Endothelial cell of umbilical vein (primary cell): Measurements from ENCODE around the gene KRTAP9-9. TPM values are rescaled to one million over a fixed set of nuclear protein-coding genes. Genes with fewer than 3 reads are reported as not detected.
"Not testable (repeated sequence)": the region's sequence is repeated elsewhere in the genome, so short reads cannot be mapped to it uniquely, and the experiment has no call there.

Experiments
- Bru-seq: library from RNA; stranded (reverse); fragments of 400-500 nt; gene quantifications from one replicate; lab custom pipeline; 2021; lab: Mats Ljungman, UMichigan
- BruChase-seq, 2 experiments: library from RNA; stranded (reverse); fragments of 400-500 nt; gene quantifications; one replicate each; lab custom pipeline; 2021; lab: Mats Ljungman, UMichigan
- BruUV-seq: library from RNA; stranded (reverse); fragments of 400-500 nt; replicated peaks from 2 replicates; lab custom pipeline; 2021; lab: Mats Ljungman, UMichigan
- CTCF ChIA-PET: fragments of 300-600, 350-600 bp; sonication (Branson Sonifier 250); formaldehyde crosslinking; loops from one replicate; lab custom pipeline; 2021; ENCODE audit warnings: antibody characterized with exemption, inconsistent platforms; lab: Charles Lee
- POLR2A ChIA-PET: fragments of 300-600, 350-600 bp; sonication (Branson Sonifier 250); formaldehyde crosslinking; loops from one replicate; lab custom pipeline; 2021; ENCODE audit warnings: antibody characterized with exemption, inconsistent platforms; lab: Charles Lee
- DNase-seq: peaks from one replicate; pipeline ENCODE4 v3.0.0-alpha.2; 2011; ENCODE audit warnings: low read depth, low spot score
- FAIRE-seq: peaks from 2 replicates; lab custom pipeline; 2011; peaks lifted over from hg19 to GRCh38; lab: Jason Lieb, UNC
- H2AFZ ChIP-seq: 2 replicates; pipeline ENCODE4 v1.6.0; 2012; ENCODE audit warnings: low read depth, low read length, control low read depth, inconsistent platforms
- H3K27ac ChIP-seq: 2 replicates; pipeline ENCODE4 v1.5.1; 2011; ENCODE audit warnings: low read depth, mild to moderate bottlenecking, control low read depth, low read length, moderate library complexity; ENCODE audit not compliant: insufficient read depth
- H3K27me3 ChIP-seq, 2 experiments: 2 replicates each; pipeline versions ENCODE4 v1.6.0 to v1.6.1; 2011; ENCODE audit warnings: low read length in 2 of 2, mixed read lengths in 1 of 2; ENCODE audit not compliant: control insufficient read depth in 2 of 2, insufficient read depth in 2 of 2
- H3K36me3 ChIP-seq, 2 experiments: 2 replicates in 1 of 2; 3 replicates in 1 of 2; pipeline ENCODE4 v1.5.1; 2011; ENCODE audit warnings: low read length in 2 of 2, mild to moderate bottlenecking in 1 of 2, moderate library complexity in 1 of 2; ENCODE audit not compliant: control insufficient read depth in 2 of 2, insufficient read depth in 2 of 2; ENCODE audit errors: extremely low read depth in 1 of 2
- H3K4me1 ChIP-seq: 3 replicates; pipeline ENCODE4 v1.5.1; 2011; ENCODE audit warnings: mild to moderate bottlenecking, low read length; ENCODE audit not compliant: control insufficient read depth, insufficient read depth; ENCODE audit errors: extremely low read depth
- H3K4me2 ChIP-seq: 2 replicates; pipeline ENCODE4 v1.6.1; 2011; ENCODE audit warnings: low read length, control low read depth, mixed read lengths; ENCODE audit not compliant: insufficient read depth
- H3K4me3 ChIP-seq, 3 experiments: fragments of 200-600 bp in 1 of 3; sonication (generic), shearing (Covaris generic) in 1 of 3; replicated peaks in 1 of 3; 2 replicates each; pipeline ENCODE4 v1.5.1; 2011 to 2016; ENCODE audit warnings: control low read depth in 3 of 3, low read length in 3 of 3, mild to moderate bottlenecking in 2 of 3, inconsistent platforms in 1 of 3, low read depth in 1 of 3, moderate library complexity in 1 of 3; ENCODE audit not compliant: insufficient read depth in 1 of 3
- H3K79me2 ChIP-seq: 2 replicates; pipeline ENCODE4 v1.6.0; 2012; ENCODE audit warnings: low read length, inconsistent platforms; ENCODE audit not compliant: control insufficient read depth, insufficient read depth
- H3K9ac ChIP-seq: replicated peaks from 2 replicates; pipeline ENCODE3; 2011; ENCODE audit warnings: low read length, control low read depth; ENCODE audit not compliant: insufficient read depth; ENCODE audit errors: extremely low read depth
- H3K9me1 ChIP-seq: replicated peaks from 3 replicates; pipeline ENCODE4 v1.6.0; 2011; ENCODE audit warnings: mild to moderate bottlenecking, low read length; ENCODE audit not compliant: control insufficient read depth, insufficient read depth; ENCODE audit errors: extremely low read depth
- H3K9me3 ChIP-seq: replicated peaks from 2 replicates; pipeline ENCODE4 v1.5.1; 2012; ENCODE audit warnings: low read length, inconsistent platforms; ENCODE audit not compliant: control insufficient read depth, insufficient read depth
- H4K20me1 ChIP-seq: replicated peaks from 2 replicates; pipeline ENCODE3; 2011; ENCODE audit warnings: mild to moderate bottlenecking, low read length; ENCODE audit not compliant: control insufficient read depth, insufficient read depth; ENCODE audit errors: extremely low read depth
- CTCF ChIP-seq, 2 donors: IDR thresholded peaks; 1 replicate in 1 of 2; 2 replicates in 1 of 2; pipeline ENCODE4 v1.5.1; 2011; ENCODE audit warnings: low read length in 2 of 2, mild to moderate bottlenecking in 2 of 2, moderate library complexity in 2 of 2, control low read depth in 1 of 2, inconsistent platforms in 1 of 2, low read depth in 1 of 2; ENCODE audit not compliant: insufficient read depth in 1 of 2; ENCODE audit errors: extremely low read depth in 1 of 2
- EZH2 ChIP-seq: IDR thresholded peaks from 2 replicates; pipeline ENCODE4 v1.6.1; 2012; ENCODE audit warnings: borderline replicate concordance, low read depth, mild to moderate bottlenecking, moderate library complexity, low read length, inconsistent platforms; ENCODE audit not compliant: severe bottlenecking
- FOS ChIP-seq: IDR thresholded peaks from 2 replicates; pipeline ENCODE4 v1.6.1; 2011; ENCODE audit warnings: mild to moderate bottlenecking, low read length, moderate library complexity, borderline replicate concordance; ENCODE audit not compliant: insufficient read depth
- GATA2 ChIP-seq: IDR thresholded peaks from 2 replicates; pipeline ENCODE4 v1.7.0; 2011; ENCODE audit warnings: low read depth, mild to moderate bottlenecking, moderate library complexity, mixed read lengths, low read length; ENCODE audit not compliant: insufficient read length, insufficient read depth
- JUN ChIP-seq: IDR thresholded peaks from 2 replicates; pipeline ENCODE4 v1.6.1; 2011; ENCODE audit warnings: borderline replicate concordance, low read depth; ENCODE audit not compliant: insufficient read length, insufficient read depth
- MAX ChIP-seq: IDR thresholded peaks from 2 replicates; pipeline ENCODE4 v1.6.1; 2011; ENCODE audit not compliant: insufficient read depth, insufficient read length
- MYC ChIP-seq: IDR thresholded peaks from one replicate; pipeline ENCODE4 v1.6.1; 2011; ENCODE audit warnings: mild to moderate bottlenecking, low read depth, low read length
- POLR2A ChIP-seq: IDR thresholded peaks from 2 replicates; pipeline ENCODE4 v1.6.1; 2012; ENCODE audit warnings: low read depth, mild to moderate bottlenecking, control low read depth, low read length
- POLR2AphosphoS5 ChIP-seq: IDR thresholded peaks from 2 replicates; pipeline ENCODE4 v1.6.1; 2012; ENCODE audit warnings: low read depth, mild to moderate bottlenecking, control low read depth, low read length, moderate library complexity; ENCODE audit not compliant: insufficient read depth
- dilution Hi-C: fragments of 300-500 bp; cut with MboI; formaldehyde crosslinking; loops from one replicate; pipeline ENCODE4 v1.15.0; 2019; ENCODE audit warnings: low sequenced_read_pairs; ENCODE audit not compliant: extremely low pct_ligation_motif_present
- intact Hi-C: fragments of 100-400 bp; cut with micrococcal nuclease; formaldehyde crosslinking; loops from one replicate; pipeline ENCODE4 v1.10.0; 2022
- long read RNA-seq: library from polyadenylated mRNA; stranded (forward); transcript quantifications from one replicate; pipeline ENCODE4 v2.0.0, GENCODE V29; 2021
- polyA minus RNA-seq, 3 experiments: library from RNA; depleted of rRNA, polyadenylated mRNA; stranded (reverse); fragments of >200 nt; gene quantifications; 1 replicate in 1 of 3; 2 replicates in 2 of 3; pipeline ENCODE4 v1.2.3, GENCODE V29; 2011
- polyA plus RNA-seq, 4 experiments: library from polyadenylated mRNA; depleted of rRNA in 3 of 4; stranded (reverse) in 3 of 4; unstranded in 1 of 4; fragments of >200 nt; gene quantifications; 2 replicates each; pipeline versions ENCODE4 v1.2.1 to v1.2.3, GENCODE V29; 2011 to 2012; ENCODE audit warnings: missing spikeins in 1 of 4
- total RNA-seq: library from RNA; stranded (reverse); gene quantifications from 2 replicates; pipeline ENCODE4 v1.2.3, GENCODE V29; 2021

KRTAP9-9 gene
- total RNA-seq = not detected in 2 replicates
- not detected in 2 replicates for polyA plus RNA-seq
- polyA plus RNA-seq (2011; cell fraction: cytosol; rRNA removed) = not detected in 2 replicates
- polyA plus RNA-seq (2011; cell fraction: nucleus; rRNA removed) = not detected in 2 replicates
- polyA plus RNA-seq (2012) = not detected in 2 replicates
- not detected in 2 replicates for polyA minus RNA-seq
- not detected for polyA minus RNA-seq (2011; cell fraction: cytosol; rRNA and poly(A)+ RNA removed)
- polyA minus RNA-seq (2011; cell fraction: nucleus; rRNA and poly(A)+ RNA removed) = not detected in 2 replicates
- not detected for Bru-seq, nascent RNA
- BruChase-seq, experiment 1, labeled RNA remaining after a 6-hour chase = not detected
- not detected for BruChase-seq, experiment 2, labeled RNA remaining after a 2-hour chase
- long read RNA-seq = 0 reads

GRCh38 chr17:41255381-41256290 lies at the start of gene KRTAP9-9:
KRTAP9-9 (plus strand) TSS chr17:41255384.
- H3K36me3 ChIP-seq, H2AFZ ChIP-seq, H3K4me3 ChIP-seq, H3K4me1 ChIP-seq, dilution Hi-C loops, POLR2A ChIA-PET, FAIRE-seq, H4K20me1 ChIP-seq, H3K4me2 ChIP-seq, H3K9me3 ChIP-seq, intact Hi-C loops, H3K9ac ChIP-seq, H3K27me3 ChIP-seq, CTCF ChIA-PET, H3K27ac ChIP-seq, BruUV-seq, H3K9me1 ChIP-seq, H3K79me2 ChIP-seq: not testable (repeated sequence)
- peak; percentile 0 for DNase-seq

- no peaks in the 10 kb centered on the region for H3K79me2 ChIP-seq
- intact Hi-C loops = no loop called here
- H3K9me1 ChIP-seq = no peaks in the 10 kb centered on the region
- DNase-seq (no peak), FAIRE-seq (no peak)
- POLR2A ChIA-PET = no interaction called here
- no peaks in the 10 kb centered on the region for H4K20me1 ChIP-seq
- H3K9ac ChIP-seq = no peak overlapping the region
- no peak overlapping the region for H3K4me2 ChIP-seq
- no peaks in the 10 kb centered on the region for H3K4me1 ChIP-seq
- BruUV-seq = no TSS peak
- dilution Hi-C loops = no loop called here
- CTCF ChIA-PET = no interaction called here
- no peak overlapping the region for H3K27ac ChIP-seq
- TF ChIP-seq POLR2A (no peak), JUN (no peak), POLR2AphosphoS5 (no peak), FOS (no peak), GATA2 (no peak), CTCF (IDR thresholded peaks at IDR 0.05; ENCODE audit: extremely low read depth in 1 of 2, insufficient read depth in 1 of 2, low read depth in 1 of 2, low read length in 2 of 2) (no peak), MAX (no peak), EZH2 (no peak), MYC (no peak)
- no peaks in the 10 kb centered on the region for H3K36me3 ChIP-seq
- H2AFZ ChIP-seq = no peak overlapping the region
- no peaks in the 10 kb centered on the region for H3K27me3 ChIP-seq
- no peak overlapping the region for H3K4me3 ChIP-seq
- no peaks in the 10 kb centered on the region for H3K9me3 ChIP-seq
Measured at GRCh38 chr17:41211845-41212466, 43.2 kb upstream of the KRTAP9-9 start.
